Measurements from ENCODE around the gene SLC12A7. TPM values are rescaled to one million over a fixed set of nuclear protein-coding genes. Genes with fewer than 3 reads are reported as not detected.
A peak's percentile ranks its signal among the peaks of the same experiment; 100 is the strongest.

Gene SLC12A7
- total RNA-seq, 1 experiment from 2014 or later, result 28.1 TPM

GRCh38 chr5:1096838-1097237 lies 15.0 kb downstream of the SLC12A7 start (continued):
- TF ChIP-seq, protein P1, sequence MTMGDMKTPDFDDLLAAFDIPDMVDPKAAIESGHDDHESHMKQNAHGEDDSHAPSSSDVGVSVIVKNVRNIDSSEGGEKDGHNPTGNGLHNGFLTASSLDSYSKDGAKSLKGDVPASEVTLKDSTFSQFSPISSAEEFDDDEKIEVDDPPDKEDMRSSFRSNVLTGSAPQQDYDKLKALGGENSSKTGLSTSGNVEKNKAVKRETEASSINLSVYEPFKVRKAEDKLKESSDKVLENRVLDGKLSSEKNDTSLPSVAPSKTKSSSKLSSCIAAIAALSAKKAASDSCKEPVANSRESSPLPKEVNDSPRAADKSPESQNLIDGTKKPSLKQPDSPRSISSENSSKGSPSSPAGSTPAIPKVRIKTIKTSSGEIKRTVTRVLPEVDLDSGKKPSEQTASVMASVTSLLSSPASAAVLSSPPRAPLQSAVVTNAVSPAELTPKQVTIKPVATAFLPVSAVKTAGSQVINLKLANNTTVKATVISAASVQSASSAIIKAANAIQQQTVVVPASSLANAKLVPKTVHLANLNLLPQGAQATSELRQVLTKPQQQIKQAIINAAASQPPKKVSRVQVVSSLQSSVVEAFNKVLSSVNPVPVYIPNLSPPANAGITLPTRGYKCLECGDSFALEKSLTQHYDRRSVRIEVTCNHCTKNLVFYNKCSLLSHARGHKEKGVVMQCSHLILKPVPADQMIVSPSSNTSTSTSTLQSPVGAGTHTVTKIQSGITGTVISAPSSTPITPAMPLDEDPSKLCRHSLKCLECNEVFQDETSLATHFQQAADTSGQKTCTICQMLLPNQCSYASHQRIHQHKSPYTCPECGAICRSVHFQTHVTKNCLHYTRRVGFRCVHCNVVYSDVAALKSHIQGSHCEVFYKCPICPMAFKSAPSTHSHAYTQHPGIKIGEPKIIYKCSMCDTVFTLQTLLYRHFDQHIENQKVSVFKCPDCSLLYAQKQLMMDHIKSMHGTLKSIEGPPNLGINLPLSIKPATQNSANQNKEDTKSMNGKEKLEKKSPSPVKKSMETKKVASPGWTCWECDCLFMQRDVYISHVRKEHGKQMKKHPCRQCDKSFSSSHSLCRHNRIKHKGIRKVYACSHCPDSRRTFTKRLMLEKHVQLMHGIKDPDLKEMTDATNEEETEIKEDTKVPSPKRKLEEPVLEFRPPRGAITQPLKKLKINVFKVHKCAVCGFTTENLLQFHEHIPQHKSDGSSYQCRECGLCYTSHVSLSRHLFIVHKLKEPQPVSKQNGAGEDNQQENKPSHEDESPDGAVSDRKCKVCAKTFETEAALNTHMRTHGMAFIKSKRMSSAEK (CRISPR knock-in tag; IDR thresholded peaks at IDR 0.05; ENCODE audit: borderline replicate concordance), result no peak
- TF ChIP-seq ZNF138 (CRISPR knock-in tag; conservative IDR thresholded peaks at IDR 0.05) (no peak), NR1H2 (CRISPR knock-in tag; IDR thresholded peaks at IDR 0.05) (no peak), FOXJ3 (CRISPR knock-in tag; IDR thresholded peaks at IDR 0.05; ENCODE audit: borderline replicate concordance) (no peak), ATF1 (CRISPR knock-in tag; IDR thresholded peaks at IDR 0.05) (no peak)
- TF ChIP-seq, protein P2, sequence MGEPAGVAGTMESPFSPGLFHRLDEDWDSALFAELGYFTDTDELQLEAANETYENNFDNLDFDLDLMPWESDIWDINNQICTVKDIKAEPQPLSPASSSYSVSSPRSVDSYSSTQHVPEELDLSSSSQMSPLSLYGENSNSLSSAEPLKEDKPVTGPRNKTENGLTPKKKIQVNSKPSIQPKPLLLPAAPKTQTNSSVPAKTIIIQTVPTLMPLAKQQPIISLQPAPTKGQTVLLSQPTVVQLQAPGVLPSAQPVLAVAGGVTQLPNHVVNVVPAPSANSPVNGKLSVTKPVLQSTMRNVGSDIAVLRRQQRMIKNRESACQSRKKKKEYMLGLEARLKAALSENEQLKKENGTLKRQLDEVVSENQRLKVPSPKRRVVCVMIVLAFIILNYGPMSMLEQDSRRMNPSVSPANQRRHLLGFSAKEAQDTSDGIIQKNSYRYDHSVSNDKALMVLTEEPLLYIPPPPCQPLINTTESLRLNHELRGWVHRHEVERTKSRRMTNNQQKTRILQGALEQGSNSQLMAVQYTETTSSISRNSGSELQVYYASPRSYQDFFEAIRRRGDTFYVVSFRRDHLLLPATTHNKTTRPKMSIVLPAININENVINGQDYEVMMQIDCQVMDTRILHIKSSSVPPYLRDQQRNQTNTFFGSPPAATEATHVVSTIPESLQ (CRISPR knock-in tag; IDR thresholded peaks at IDR 0.05), result no peak

- Mint-ChIP-seq H3K4me1 (peaks cover 45% of the 10 kb centered on the region), H3K9me3 (no peaks in the 10 kb centered on the region), H3K27me3 (ENCODE audit: low read depth) (no peaks in the 10 kb centered on the region), H3K4me3 (no peak overlapping the region), H3K27ac (peak overlapping the region; percentile 49), H3K36me3 (peaks cover 10% of the 10 kb centered on the region; the same call in 1 of the 2 replicates)
- DNase-seq (ENCODE audit: low spot score), result no peak
- no peak for TF ChIP-seq ETV6 (CRISPR knock-in tag; IDR thresholded peaks at IDR 0.05)
- TF ChIP-seq OVOL2 (CRISPR knock-in tag; IDR thresholded peaks at IDR 0.05; ENCODE audit: borderline replicate concordance), result no peak
- no peak for TF ChIP-seq ZNF416 (CRISPR knock-in tag; IDR thresholded peaks at IDR 0.05)
- TF ChIP-seq ATF1 (CRISPR knock-in tag; IDR thresholded peaks at IDR 0.05), result no peak
- no peak for TF ChIP-seq EMX1 (CRISPR knock-in tag; IDR thresholded peaks at IDR 0.05)
- TF ChIP-seq ZNF396 (CRISPR knock-in tag; IDR thresholded peaks at IDR 0.05; ENCODE audit: borderline replicate concordance), result no peak
- no peak for TF ChIP-seq ESRRA (CRISPR knock-in tag; IDR thresholded peaks at IDR 0.05; ENCODE audit: borderline replicate concordance)
- no peak for TF ChIP-seq TP53 (CRISPR knock-in tag; IDR thresholded peaks at IDR 0.05)
- no peak for TF ChIP-seq E2F1 (CRISPR knock-in tag; IDR thresholded peaks at IDR 0.05)
- TF ChIP-seq FOXK1 (CRISPR knock-in tag; IDR thresholded peaks at IDR 0.05), result no peak
- TF ChIP-seq, protein P1 (CRISPR knock-in tag; IDR thresholded peaks at IDR 0.05; ENCODE audit: borderline replicate concordance), result no peak
- TF ChIP-seq, protein P3, sequence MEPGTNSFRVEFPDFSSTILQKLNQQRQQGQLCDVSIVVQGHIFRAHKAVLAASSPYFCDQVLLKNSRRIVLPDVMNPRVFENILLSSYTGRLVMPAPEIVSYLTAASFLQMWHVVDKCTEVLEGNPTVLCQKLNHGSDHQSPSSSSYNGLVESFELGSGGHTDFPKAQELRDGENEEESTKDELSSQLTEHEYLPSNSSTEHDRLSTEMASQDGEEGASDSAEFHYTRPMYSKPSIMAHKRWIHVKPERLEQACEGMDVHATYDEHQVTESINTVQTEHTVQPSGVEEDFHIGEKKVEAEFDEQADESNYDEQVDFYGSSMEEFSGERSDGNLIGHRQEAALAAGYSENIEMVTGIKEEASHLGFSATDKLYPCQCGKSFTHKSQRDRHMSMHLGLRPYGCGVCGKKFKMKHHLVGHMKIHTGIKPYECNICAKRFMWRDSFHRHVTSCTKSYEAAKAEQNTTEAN (CRISPR knock-in tag; IDR thresholded peaks at IDR 0.05), result no peak
- ChIA-PET CTCF (no interaction called here), POLR2A (no interaction called here)
- ATAC-seq, result no peak
Observed at GRCh38 chr5:1095990-1096363, 15.9 kb downstream of the SLC12A7 start.
